Large intestine (tissue), 3 donors: ENCODE measurements around the gene SRA1. TPM values are rescaled to one million over a fixed set of nuclear protein-coding genes. Genes with fewer than 3 reads are reported as not detected.
"Not testable (repeated sequence)": the region's sequence is repeated elsewhere in the genome, so short reads cannot be mapped to it uniquely, and the experiment has no call there.

Source experiments
- DNase-seq, 2 donors: peaks; one replicate each; pipeline versions ENCODE4 v3.0.0 to v3.0.0-alpha.2; 2013
- H3K27ac ChIP-seq: one replicate; pipeline ENCODE4 v1.5.1; 2013; ENCODE audit warnings: low read length
- H3K27me3 ChIP-seq: 2 replicates; pipeline ENCODE4 v1.6.1; 2013; ENCODE audit warnings: low read length; ENCODE audit not compliant: control insufficient read depth, insufficient read depth
- H3K36me3 ChIP-seq: 2 replicates; pipeline ENCODE4 v1.6.1; 2013; ENCODE audit warnings: low read length; ENCODE audit not compliant: control insufficient read depth, insufficient read depth
- H3K4me1 ChIP-seq: one replicate; pipeline ENCODE4 v1.6.1; 2013; ENCODE audit warnings: low read length; ENCODE audit not compliant: control insufficient read depth, insufficient read depth
- H3K4me3 ChIP-seq: one replicate; pipeline ENCODE4 v1.5.1; 2013; ENCODE audit warnings: low read length
- H3K9me3 ChIP-seq: one replicate; pipeline ENCODE4 v1.6.1; 2013; ENCODE audit warnings: mild to moderate bottlenecking, low read depth, low read length, moderate library complexity; ENCODE audit not compliant: control insufficient read depth
- WGBS: methylation state at CpG from one replicate; pipeline ENCODE4 v1.1.5; 2013; ENCODE audit warnings: low lambda C conversion rate; ENCODE audit not compliant: insufficient coverage; 5-methylcytosine and 5-hydroxymethylcytosine counted together
- polyA plus RNA-seq: library from polyadenylated mRNA; unstranded; fragments of 120-200 nt; gene quantifications from one replicate; pipeline ENCODE4 v1.2.1, GENCODE V29; 2013

SRA1 gene
- polyA plus RNA-seq, 1 donor = 21.7 TPM

DNA sequence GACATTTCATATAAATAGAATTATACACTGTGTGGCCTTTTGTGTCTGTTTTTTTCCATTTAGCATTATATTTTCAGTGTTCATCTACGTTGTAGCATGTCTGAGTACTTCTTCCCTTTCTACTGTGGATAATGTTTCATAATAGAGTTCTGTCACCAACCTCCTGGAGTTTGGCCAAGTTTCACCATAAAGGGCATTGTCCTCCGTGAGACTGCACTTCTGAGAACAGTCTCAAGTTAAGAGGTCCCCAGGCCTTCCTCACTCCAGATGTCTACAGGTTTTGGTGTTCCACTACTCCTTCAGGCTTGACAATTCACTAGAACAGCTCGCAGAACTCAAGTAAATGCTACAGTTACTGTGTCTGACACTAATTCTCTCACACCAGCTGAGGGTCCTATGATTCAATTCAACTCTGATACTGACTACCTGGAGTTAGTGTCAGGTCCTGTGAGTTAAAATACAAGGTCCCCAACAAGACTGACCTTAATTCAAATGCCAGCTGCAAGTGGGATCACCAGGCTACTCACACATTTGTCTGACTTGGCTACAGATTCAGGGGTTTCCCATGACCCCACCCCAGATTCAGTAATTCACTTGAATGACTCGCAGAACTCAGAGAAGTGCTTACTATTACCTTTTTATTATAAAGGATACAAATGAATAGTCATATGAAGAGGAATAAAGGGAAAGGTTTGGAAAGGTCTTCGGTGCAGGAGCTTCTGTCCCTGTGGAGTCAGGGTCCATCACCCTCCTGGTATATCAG lies 38.4 kb upstream of the SRA1 start:
- peak; percentile 40 to 61 for DNase-seq
- Histone ChIP-seq H3K27me3 (no peaks in the 10 kb centered on the region), H3K9me3 (no peaks in the 10 kb centered on the region), H3K4me3 (no peak overlapping the region), H3K27ac (no peak overlapping the region), H3K4me1 (no peaks in the 10 kb centered on the region), H3K36me3 (no peaks in the 10 kb centered on the region)
- 80% methylated on average over 1 of the region's 5 CpGs for WGBS

DNA sequence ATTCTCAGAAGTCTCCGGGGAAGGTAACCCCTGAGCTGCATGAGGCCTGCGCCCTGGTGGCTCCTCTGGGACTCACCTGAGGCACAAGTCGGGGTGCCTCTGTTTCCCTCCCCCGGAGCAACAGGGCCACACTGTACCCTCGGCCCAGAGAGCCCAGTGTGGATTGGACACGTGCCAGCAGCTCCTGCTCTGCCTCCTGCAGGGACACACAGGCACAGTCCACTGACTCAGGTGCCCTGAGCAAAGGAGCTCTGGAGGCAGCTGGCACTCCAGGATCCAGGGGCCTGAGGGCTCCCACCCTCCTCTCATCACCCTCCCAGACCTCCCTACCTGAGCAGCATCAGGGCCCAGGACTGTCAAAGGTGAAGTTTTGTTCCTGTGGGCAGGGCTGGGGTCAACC lies 36.9 kb upstream of the SRA1 start:
- Histone ChIP-seq H3K4me3 (no peak overlapping the region), H3K36me3 (no peaks in the 10 kb centered on the region), H3K27ac (no peak overlapping the region), H3K27me3 (peaks cover 2% of the 10 kb centered on the region), H3K4me1 (no peaks in the 10 kb centered on the region), H3K9me3 (no peaks in the 10 kb centered on the region)
- no CpG with 5 or more reads among the region's 6 CpGs for WGBS
- DNase-seq = no peak

DNA sequence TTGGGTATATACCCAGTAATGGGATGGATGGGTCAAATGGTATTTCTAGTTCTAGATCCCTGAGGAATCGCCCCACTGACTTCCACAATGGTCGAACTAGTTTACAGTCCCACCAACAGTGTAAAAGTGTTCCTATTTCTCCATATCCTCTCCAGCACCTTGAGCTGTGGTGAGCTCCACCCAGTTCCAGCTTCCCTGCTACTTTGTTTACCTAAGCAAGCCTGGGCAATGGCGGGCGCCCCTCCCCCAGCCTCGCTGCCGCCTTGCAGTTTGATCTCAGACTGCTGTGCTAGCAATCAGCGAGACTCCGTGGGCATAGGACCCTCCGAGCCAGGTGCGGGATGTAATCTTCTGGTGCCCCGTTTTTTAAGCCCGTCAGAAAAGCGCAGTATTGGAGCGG lies 35.8 kb upstream of the SRA1 start:
- not testable (repeated sequence) for DNase-seq, H3K27me3 ChIP-seq, H3K4me1 ChIP-seq, H3K36me3 ChIP-seq, H3K27ac ChIP-seq, H3K9me3 ChIP-seq
- peak overlapping the region; percentile 9 for H3K4me3 ChIP-seq
- no CpG with 5 or more reads among the region's 14 CpGs for WGBS

DNA sequence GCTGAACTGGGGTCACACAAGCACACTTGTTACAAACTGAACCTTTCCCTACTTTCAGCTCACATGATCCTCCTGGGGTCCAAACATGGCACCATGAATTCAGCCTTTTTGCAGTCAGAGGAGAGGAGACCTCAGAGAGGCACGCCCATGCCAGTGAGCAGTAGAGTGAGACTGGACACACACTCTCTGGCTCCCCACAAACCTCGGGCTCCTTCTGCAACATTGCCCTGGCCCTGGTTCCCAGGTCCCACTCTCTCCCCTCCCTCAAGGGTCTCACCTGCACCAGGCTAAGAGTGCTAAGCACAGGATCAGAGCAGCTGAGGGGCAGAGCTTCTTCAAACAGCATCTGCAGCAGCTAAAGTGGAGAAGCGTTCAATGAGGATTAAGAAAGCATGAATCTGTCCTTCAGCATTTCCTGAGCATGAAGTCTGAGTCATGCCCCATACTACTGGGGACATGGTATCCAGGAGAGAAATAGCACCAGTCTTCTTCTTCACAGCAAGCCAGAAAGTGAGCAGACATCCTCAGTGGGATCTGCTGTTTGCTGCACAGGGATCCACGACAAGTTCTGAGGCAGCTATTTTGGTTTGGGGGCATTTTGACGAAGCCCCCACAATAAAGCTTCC lies 34.6 kb upstream of the SRA1 start:
- Histone ChIP-seq H3K4me3 (no peak overlapping the region), H3K27me3 (peaks cover 2% of the 10 kb centered on the region), H3K9me3 (no peaks in the 10 kb centered on the region), H3K4me1 (no peaks in the 10 kb centered on the region), H3K36me3 (no peaks in the 10 kb centered on the region), H3K27ac (no peak overlapping the region)
- no peak for DNase-seq
- no CpG with 5 or more reads among the region's 5 CpGs for WGBS

DNA sequence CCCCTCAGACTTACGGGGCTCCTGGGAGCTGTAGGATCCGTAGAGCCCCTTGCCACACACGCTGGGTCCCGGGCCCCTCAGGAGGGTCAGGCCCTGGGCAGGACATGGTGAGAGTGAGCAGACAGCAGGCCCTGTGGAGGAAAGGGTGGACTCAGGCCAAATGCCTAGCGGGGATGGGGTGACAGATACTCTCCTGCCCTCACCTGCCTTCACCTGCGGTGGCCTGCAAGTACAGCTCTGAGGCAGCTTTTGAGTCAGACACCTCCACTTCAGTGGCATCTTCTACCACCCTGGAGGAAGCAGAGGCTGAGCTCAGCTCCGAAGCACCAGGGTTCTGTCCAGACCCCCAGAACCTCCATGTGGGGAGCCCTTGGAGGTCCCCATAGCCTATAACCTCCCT lies 33.6 kb upstream of the SRA1 start:
- Histone ChIP-seq H3K27me3 (peaks cover 2% of the 10 kb centered on the region), H3K9me3 (no peaks in the 10 kb centered on the region), H3K4me1 (no peaks in the 10 kb centered on the region), H3K4me3 (no peak overlapping the region), H3K27ac (no peak overlapping the region), H3K36me3 (no peaks in the 10 kb centered on the region)
- DNase-seq = no peak
- no CpG with 5 or more reads among the region's 7 CpGs for WGBS

DNA sequence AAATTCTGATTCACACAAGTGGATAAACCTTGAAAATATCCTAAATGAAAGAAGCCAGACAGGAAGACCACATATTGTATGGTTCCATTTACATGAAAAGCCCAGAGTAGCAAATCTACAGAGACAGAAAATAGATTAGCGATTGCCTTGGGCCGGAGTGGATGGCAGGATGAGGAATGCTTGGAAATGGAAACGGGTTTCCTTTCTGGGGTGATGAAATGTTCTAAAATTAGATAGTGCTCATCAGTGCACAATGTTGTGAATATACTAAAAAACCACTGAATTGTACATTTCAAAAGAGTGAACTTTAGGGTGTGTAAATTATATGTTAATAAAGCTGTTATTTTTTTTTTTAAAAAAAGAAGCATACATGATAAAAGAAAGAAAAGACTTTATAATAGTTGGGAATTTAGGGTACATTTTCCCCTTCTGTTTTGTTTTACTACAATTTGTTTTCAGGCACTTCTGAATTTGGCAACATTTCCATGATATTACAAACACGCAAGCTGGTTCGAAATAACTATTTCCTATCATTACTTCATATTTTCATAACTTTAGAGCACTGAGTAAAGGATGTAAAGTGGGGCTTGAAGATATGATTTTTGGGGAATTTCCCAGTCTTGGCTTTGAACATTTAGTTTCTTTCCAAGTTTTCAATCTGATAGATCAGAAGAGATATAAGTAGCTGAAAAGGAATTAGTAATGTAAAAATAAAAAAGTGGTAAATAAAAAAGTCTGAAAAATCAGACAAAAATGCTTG lies 31.2 kb upstream of the SRA1 start:
- H3K9me3 ChIP-seq = no peaks in the 10 kb centered on the region
- WGBS = 83% methylated on average over 3 of the region's 5 CpGs
- no peak for DNase-seq
- no peak overlapping the region for H3K4me3 ChIP-seq
- peaks cover 2% of the 10 kb centered on the region for H3K27me3 ChIP-seq
- H3K36me3 ChIP-seq = no peaks in the 10 kb centered on the region
- H3K27ac ChIP-seq = no peak overlapping the region
- no peaks in the 10 kb centered on the region for H3K4me1 ChIP-seq

DNA sequence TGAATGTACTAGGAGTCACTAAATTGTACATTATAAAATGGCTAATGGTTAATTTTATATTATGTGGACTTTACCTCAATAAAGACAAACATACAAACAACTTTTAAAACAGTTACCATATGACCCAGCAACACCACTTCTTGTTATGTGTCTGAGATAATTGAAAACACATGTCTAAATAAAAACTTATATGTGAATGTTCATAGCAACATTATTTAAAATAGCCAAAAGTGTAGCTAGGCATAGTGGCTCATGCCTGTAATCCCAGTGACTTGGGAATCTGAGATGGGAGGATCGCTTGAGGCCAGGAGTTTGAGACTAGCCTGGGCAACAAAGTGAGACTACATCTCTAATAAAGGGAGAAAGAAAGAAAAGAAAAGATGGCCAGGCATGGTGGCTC lies 30.2 kb upstream of the SRA1 start:
- no peaks in the 10 kb centered on the region for H3K4me1 ChIP-seq
- no peak overlapping the region for H3K27ac ChIP-seq
- no peaks in the 10 kb centered on the region for H3K9me3 ChIP-seq
- H3K4me3 ChIP-seq = no peak overlapping the region
- peaks cover 2% of the 10 kb centered on the region for H3K27me3 ChIP-seq
- WGBS = no CpG with 5 or more reads among the region's 1 CpG
- no peaks in the 10 kb centered on the region for H3K36me3 ChIP-seq
- no peak for DNase-seq

DNA sequence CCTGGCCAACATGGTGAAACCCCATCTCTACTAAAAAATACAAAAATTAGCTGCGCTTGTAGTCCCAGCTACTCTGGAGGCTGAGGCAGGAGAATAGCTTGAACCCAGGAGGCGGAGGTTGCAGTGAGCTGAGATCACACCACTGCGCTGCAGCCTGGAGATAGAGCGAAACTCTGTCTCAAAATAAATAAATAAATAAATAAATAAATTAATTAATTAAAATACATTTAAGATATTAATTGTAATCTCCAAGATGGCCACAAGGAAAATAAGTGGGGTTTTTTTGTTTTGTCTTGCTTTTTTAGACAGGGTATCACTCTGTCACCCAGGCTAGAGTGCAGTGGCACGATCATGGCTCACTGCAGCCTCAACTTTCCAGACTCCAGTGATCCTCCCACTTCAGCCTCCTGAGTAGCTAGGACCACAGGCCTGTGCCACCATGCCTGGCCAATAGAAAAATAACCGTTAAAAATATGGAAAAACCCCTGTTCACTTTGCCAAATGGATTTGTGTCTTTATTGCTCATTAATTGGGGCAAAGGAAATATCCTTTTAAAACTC lies 22.0 kb upstream of the SRA1 start:
- no CpG with 5 or more reads among the region's 6 CpGs for WGBS
- H3K9me3 ChIP-seq, H3K27ac ChIP-seq, H3K27me3 ChIP-seq, H3K4me1 ChIP-seq, H3K36me3 ChIP-seq, H3K4me3 ChIP-seq, DNase-seq: not testable (repeated sequence)

DNA sequence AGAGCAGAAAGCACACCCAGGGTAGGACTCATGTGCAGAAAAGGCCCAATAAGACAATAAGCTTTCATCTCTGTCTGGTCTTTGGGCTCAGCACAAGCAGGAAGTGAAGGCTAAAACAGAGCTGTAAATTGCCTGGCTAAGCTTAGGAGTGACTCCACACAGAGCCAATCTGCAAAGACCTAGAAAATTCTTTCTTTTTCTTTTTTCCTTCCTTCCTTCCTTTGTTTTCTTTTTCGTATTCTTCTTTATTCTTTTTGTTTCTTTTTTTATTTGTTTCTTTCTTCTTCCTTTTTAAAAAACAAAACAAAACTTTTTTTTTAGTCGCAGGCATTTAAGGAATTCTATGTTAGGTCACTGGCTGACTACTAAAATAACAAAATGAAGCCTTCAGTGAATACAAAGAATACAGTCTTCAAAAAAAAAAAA lies 19.5 kb upstream of the SRA1 start:
- H3K36me3 ChIP-seq = no peaks in the 10 kb centered on the region
- no peaks in the 10 kb centered on the region for H3K9me3 ChIP-seq
- no peak overlapping the region for H3K4me3 ChIP-seq
- H3K27me3 ChIP-seq = no peaks in the 10 kb centered on the region
- H3K4me1 ChIP-seq = no peaks in the 10 kb centered on the region
- WGBS = 88% methylated on average over 2 of the region's 2 CpGs
- no peak for DNase-seq
- H3K27ac ChIP-seq = no peak overlapping the region

DNA sequence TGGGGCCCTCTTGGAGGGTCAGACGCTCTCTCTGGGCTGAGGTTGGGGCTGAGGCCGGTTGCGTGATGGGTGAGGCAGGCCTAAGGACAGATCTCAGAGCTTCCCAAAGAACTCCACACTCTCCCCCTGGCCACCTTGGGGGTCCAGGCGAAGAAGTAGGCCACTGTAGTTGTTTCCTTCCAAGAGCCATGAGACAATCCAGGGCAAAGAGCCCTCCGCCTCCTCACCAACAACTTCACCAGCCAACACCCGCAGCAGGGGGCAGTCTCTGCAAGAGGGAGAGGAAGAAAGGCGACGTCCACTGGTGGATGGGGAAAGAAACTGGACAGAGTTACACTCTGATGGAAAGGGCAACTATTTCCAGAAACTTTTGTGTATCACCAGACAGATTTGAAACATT lies 18.0 kb upstream of the SRA1 start:
- Histone ChIP-seq H3K36me3 (peaks cover 3% of the 10 kb centered on the region), H3K4me3 (no peak overlapping the region), H3K27ac (no peak overlapping the region), H3K9me3 (no peaks in the 10 kb centered on the region), H3K4me1 (no peaks in the 10 kb centered on the region), H3K27me3 (no peaks in the 10 kb centered on the region)
- DNase-seq = no peak
- WGBS = 40% methylated on average over 2 of the region's 8 CpGs
